GM12865 (cell line): ENCODE results near the gene GNMT.

Experiments used
- DNase-seq: peaks from one replicate; pipeline ENCODE4 v3.0.0; 2010; ENCODE audit warnings: low read depth
- H3K4me3 ChIP-seq: 2 replicates; pipeline ENCODE4 v1.5.1; 2011; ENCODE audit warnings: mild to moderate bottlenecking, low read depth, low read length, control low read depth
- CTCF ChIP-seq: IDR thresholded peaks from 2 replicates; pipeline ENCODE4 v1.5.1; 2011; ENCODE audit warnings: low read length, control low read depth, low read depth, inconsistent platforms; ENCODE audit not compliant: insufficient read depth; ENCODE audit errors: missing control alignments

GNMT gene

GRCh38 chr6:42935322-42935721 is 25.2 kb upstream of the GNMT start:
- no peak for TF ChIP-seq CTCF
- H3K4me3 ChIP-seq: no peak overlapping the region
- peak; percentile 42 for DNase-seq

GRCh38 chr6:42936398-42936797 is 24.2 kb upstream of the GNMT start:
- DNase-seq: no peak
- no peak for TF ChIP-seq CTCF
- no peak overlapping the region for H3K4me3 ChIP-seq

GRCh38 chr6:42937548-42938427 is 22.8 kb upstream of the GNMT start:
- TF ChIP-seq CTCF: no peak

GRCh38 chr6:42938428-42938796 is 22.1 kb upstream of the GNMT start:
- no peak for DNase-seq
- no peak for TF ChIP-seq CTCF
- H3K4me3 ChIP-seq: no peak overlapping the region

More at GRCh38 chr6:42937548-42938427, 22.8 kb upstream of the GNMT start:
- no peak overlapping the region for H3K4me3 ChIP-seq
- no peak for DNase-seq

GRCh38 chr6:42938987-42939809 is 21.4 kb upstream of the GNMT start:
- TF ChIP-seq CTCF: no peak
- no peak overlapping the region for H3K4me3 ChIP-seq
- no peak for DNase-seq

- TF ChIP-seq CTCF: no peak
- DNase-seq: no peak
- no peak overlapping the region for H3K4me3 ChIP-seq
Measured at GRCh38 chr6:42939810-42940167, 20.8 kb upstream of the GNMT start.
